Measurements from ENCODE around the gene AKR1D1.
"Not testable (repeated sequence)": the region's sequence is repeated elsewhere in the genome, so short reads cannot be mapped to it uniquely, and the experiment has no call there.

The AKR1D1 gene

DNA sequence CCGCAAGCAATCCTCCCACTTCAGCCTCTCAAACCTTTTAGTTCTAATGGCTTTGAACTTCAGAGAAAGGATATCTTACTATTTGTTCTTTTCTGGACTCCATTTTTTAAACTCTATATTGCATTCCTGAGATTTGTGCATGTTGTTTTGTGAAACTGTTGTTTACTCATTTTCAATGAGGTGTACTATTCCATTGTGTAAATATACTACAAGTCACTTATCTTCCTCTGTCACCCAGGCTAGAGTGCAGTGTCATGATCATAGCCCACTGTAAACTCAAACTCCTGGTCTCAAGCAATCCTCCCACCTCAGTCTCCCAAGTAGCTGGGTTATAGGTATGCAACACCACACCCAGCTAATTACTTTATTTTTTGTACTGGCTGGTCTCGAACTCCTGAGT, 31.4 kb upstream of the AKR1D1 start:
- no peaks in the 10 kb centered on the region for H3K9me3 ChIP-seq (ENCODE audit: control insufficient read depth in 2 of 2, low read length in 2 of 2)
- no peak overlapping the region for H3K9ac ChIP-seq (ENCODE audit: low read depth in 1 of 2, low read length in 2 of 2)
- H3K27ac ChIP-seq (ENCODE audit: low read depth in 2 of 2, low read length in 2 of 2): no peak overlapping the region
- H3K27me3 ChIP-seq (ENCODE audit: control insufficient read depth in 2 of 2, insufficient read depth in 2 of 2, low read length in 2 of 2): no peaks in the 10 kb centered on the region
- no peaks in the 10 kb centered on the region for H3K36me3 ChIP-seq (ENCODE audit: control insufficient read depth in 2 of 2, insufficient read depth in 2 of 2, low read length in 2 of 2)
- no peaks in the 10 kb centered on the region for H3K4me1 ChIP-seq (ENCODE audit: control insufficient read depth in 2 of 2, insufficient read depth in 2 of 2, low read length in 2 of 2)
- H3K4me3 ChIP-seq (ENCODE audit: low read length in 2 of 2): no peak overlapping the region

DNA sequence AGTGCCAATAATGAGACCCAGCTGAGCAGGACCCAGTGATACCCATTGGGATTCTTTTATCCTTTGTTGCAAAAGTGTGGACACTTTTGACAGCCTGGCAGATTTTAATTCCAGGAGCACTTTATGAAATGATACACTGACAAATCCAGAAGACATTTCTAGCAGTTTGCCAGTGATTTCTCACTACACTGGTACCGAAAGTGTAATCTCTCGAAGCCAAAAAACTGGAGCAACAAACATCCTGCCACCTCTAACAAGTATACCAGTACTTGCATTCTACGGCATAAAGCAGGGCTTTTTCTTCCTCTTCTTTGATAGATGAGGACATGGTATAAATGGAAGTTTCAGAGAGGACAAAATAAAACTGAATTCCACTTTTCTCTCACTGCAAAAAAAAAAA, 28.4 kb upstream of the AKR1D1 start:
- H3K36me3 ChIP-seq (ENCODE audit: control insufficient read depth in 2 of 2, insufficient read depth in 2 of 2, low read length in 2 of 2): no peaks in the 10 kb centered on the region

DNA sequence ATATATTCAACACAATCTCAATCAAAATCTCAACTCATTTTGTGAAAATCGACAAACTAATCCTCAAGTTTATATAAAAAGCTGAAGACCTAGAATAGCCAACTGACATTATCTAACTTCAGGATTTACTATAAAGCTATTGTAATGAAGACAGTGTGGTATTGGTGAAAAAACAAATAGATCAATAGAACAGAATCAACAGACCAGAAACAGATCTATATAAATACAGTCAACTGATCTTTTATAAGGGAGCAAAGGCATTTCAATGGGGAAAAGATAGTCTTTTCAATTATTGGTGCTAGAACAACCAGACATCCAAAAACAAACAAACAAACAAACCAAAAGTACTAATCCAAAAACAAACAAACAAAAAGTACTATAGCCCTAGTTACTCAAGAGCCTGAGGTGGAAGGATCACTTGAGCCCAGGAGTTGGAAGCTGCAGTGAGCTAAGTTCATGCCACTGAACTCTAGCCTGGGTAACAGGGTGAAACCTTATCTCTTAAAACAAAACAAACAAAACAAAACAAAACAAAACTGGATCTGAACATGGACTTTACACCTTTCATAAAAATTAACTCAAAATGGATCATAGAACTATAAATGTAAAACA, 26.6 kb upstream of the AKR1D1 start:
- Histone ChIP-seq H3K4me3 (ENCODE audit: low read length in 2 of 2) (no peak overlapping the region), H3K9ac (ENCODE audit: low read depth in 1 of 2, low read length in 2 of 2) (no peak overlapping the region), H3K27me3 (ENCODE audit: control insufficient read depth in 2 of 2, insufficient read depth in 2 of 2, low read length in 2 of 2) (no peaks in the 10 kb centered on the region), H3K36me3 (ENCODE audit: control insufficient read depth in 2 of 2, insufficient read depth in 2 of 2, low read length in 2 of 2) (no peaks in the 10 kb centered on the region), H3K27ac (ENCODE audit: low read depth in 2 of 2, low read length in 2 of 2) (no peak overlapping the region), H3K9me3 (ENCODE audit: control insufficient read depth in 2 of 2, low read length in 2 of 2) (no peaks in the 10 kb centered on the region), H3K4me1 (ENCODE audit: control insufficient read depth in 2 of 2, insufficient read depth in 2 of 2, low read length in 2 of 2) (no peaks in the 10 kb centered on the region)

More for the DNA sequence above, 28.4 kb upstream of the AKR1D1 start:
- H3K9ac ChIP-seq (ENCODE audit: low read depth in 1 of 2, low read length in 2 of 2): no peak overlapping the region
- no peaks in the 10 kb centered on the region for H3K4me1 ChIP-seq (ENCODE audit: control insufficient read depth in 2 of 2, insufficient read depth in 2 of 2, low read length in 2 of 2)
- H3K27ac ChIP-seq (ENCODE audit: low read depth in 2 of 2, low read length in 2 of 2): no peak overlapping the region
- no peaks in the 10 kb centered on the region for H3K9me3 ChIP-seq (ENCODE audit: control insufficient read depth in 2 of 2, low read length in 2 of 2)
- no peaks in the 10 kb centered on the region for H3K27me3 ChIP-seq (ENCODE audit: control insufficient read depth in 2 of 2, insufficient read depth in 2 of 2, low read length in 2 of 2)
- H3K4me3 ChIP-seq (ENCODE audit: low read length in 2 of 2): no peak overlapping the region

DNA sequence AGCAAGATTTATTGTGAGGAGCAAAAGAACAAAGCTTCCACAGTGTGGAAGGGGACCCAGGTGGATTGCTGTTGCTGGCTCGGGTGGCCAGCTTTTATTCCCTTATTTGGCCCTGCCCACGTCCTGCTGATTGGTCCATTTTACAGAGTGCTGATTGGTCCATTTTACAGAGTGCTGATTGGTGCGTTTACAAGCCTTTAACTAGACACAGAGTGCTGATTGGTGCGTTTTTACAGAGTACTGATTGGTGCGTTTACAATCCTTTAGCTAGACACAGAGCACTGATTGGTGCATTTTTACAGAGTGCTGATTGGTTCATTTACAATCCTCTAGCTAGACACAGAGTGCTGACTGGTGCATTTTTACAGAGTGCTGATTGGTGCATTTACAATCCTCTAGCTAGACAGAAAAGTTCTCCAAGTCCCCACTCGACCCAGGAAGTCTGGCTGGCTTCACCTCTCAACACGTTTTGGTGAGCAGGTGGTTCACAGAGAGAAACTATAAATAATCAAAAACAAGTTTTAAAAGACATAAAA, 24.5 kb upstream of the AKR1D1 start:
- not testable (repeated sequence) for H3K9me3 ChIP-seq (ENCODE audit: control insufficient read depth in 2 of 2, low read length in 2 of 2); H3K36me3 ChIP-seq (ENCODE audit: control insufficient read depth in 2 of 2, insufficient read depth in 2 of 2, low read length in 2 of 2)

DNA sequence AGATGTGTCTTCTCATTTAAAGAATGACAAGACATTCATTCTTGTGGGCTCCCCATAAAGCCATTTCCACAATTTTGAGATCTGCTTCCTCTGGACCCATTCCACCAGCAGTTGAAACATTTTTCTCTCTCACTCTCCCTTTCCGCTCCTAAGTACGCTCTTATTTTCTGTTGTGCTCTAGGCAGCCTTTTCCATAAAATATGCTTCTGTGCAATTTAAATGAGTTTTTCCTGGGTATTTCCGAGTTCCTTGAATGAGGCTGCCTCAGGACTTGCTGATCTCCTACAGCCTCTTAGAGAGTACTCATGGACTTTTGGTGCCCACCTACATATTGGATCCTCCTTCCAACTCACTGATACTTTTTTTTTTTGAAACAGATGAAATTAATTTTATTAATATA, 23.6 kb upstream of the AKR1D1 start:
- Histone ChIP-seq H3K27me3 (ENCODE audit: control insufficient read depth in 2 of 2, insufficient read depth in 2 of 2, low read length in 2 of 2) (no peaks in the 10 kb centered on the region), H3K4me1 (ENCODE audit: control insufficient read depth in 2 of 2, insufficient read depth in 2 of 2, low read length in 2 of 2) (no peaks in the 10 kb centered on the region), H3K9me3 (ENCODE audit: control insufficient read depth in 2 of 2, low read length in 2 of 2) (no peaks in the 10 kb centered on the region), H3K4me3 (ENCODE audit: low read length in 2 of 2) (no peak overlapping the region), H3K27ac (ENCODE audit: low read depth in 2 of 2, low read length in 2 of 2) (no peak overlapping the region), H3K9ac (ENCODE audit: low read depth in 1 of 2, low read length in 2 of 2) (no peak overlapping the region), H3K36me3 (ENCODE audit: control insufficient read depth in 2 of 2, insufficient read depth in 2 of 2, low read length in 2 of 2) (no peaks in the 10 kb centered on the region)

More for the DNA sequence above, 24.5 kb upstream of the AKR1D1 start:
- not testable (repeated sequence) for H3K27me3 ChIP-seq (ENCODE audit: control insufficient read depth in 2 of 2, insufficient read depth in 2 of 2, low read length in 2 of 2); H3K9ac ChIP-seq (ENCODE audit: low read depth in 1 of 2, low read length in 2 of 2); H3K4me1 ChIP-seq (ENCODE audit: control insufficient read depth in 2 of 2, insufficient read depth in 2 of 2, low read length in 2 of 2); H3K27ac ChIP-seq (ENCODE audit: low read depth in 2 of 2, low read length in 2 of 2); H3K4me3 ChIP-seq (ENCODE audit: low read length in 2 of 2)

DNA sequence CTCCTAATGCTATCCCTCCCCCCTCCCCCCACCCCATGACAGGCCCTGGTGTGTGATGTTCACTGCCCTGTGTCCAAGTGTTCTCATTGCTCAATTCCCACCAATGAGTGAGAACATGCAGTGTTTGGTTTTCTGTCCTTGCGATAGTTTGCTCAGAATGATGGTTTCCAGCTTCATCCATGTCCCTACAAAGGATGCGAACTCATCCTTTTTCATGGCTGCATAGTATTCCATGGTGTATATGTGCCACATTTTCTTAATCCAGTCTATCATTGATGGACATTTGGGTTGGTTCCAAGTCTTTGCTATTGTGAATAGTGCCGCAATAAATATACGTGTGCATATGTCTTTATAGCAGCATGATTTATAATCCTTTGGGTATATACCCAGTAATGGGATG, 20.6 kb upstream of the AKR1D1 start:
- H3K9me3 ChIP-seq (ENCODE audit: control insufficient read depth in 2 of 2, low read length in 2 of 2); H3K36me3 ChIP-seq (ENCODE audit: control insufficient read depth in 2 of 2, insufficient read depth in 2 of 2, low read length in 2 of 2); H3K27me3 ChIP-seq (ENCODE audit: control insufficient read depth in 2 of 2, insufficient read depth in 2 of 2, low read length in 2 of 2); H3K27ac ChIP-seq (ENCODE audit: low read depth in 2 of 2, low read length in 2 of 2); H3K9ac ChIP-seq (ENCODE audit: low read depth in 1 of 2, low read length in 2 of 2); H3K4me3 ChIP-seq (ENCODE audit: low read length in 2 of 2); H3K4me1 ChIP-seq (ENCODE audit: control insufficient read depth in 2 of 2, insufficient read depth in 2 of 2, low read length in 2 of 2): not testable (repeated sequence)

DNA sequence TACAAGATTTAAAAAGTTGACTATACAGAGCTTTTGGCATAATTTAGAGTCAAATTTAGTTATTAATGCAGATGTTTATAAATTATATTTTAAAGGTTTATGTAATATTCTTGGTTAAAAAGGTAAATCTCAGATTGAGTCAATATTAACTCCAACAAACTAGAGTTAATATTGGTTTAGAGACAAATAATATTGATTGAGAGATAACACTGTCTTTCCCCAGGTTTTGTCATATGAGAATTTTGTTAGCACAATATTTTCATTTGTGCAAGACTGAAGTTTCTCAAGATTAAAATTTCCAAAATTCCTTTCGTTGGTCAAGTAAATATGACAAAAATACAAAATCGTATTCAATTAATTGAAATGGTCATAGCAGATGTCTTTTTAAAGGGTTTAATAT, 12.9 kb upstream of the AKR1D1 start:
- Histone ChIP-seq H3K27me3 (ENCODE audit: control insufficient read depth in 2 of 2, insufficient read depth in 2 of 2, low read length in 2 of 2) (no peaks in the 10 kb centered on the region), H3K9ac (ENCODE audit: low read depth in 1 of 2, low read length in 2 of 2) (no peak overlapping the region), H3K4me1 (ENCODE audit: control insufficient read depth in 2 of 2, insufficient read depth in 2 of 2, low read length in 2 of 2) (no peaks in the 10 kb centered on the region), H3K36me3 (ENCODE audit: control insufficient read depth in 2 of 2, insufficient read depth in 2 of 2, low read length in 2 of 2) (no peaks in the 10 kb centered on the region), H3K27ac (ENCODE audit: low read depth in 2 of 2, low read length in 2 of 2) (no peak overlapping the region), H3K4me3 (ENCODE audit: low read length in 2 of 2) (no peak overlapping the region), H3K9me3 (ENCODE audit: control insufficient read depth in 2 of 2, low read length in 2 of 2) (no peaks in the 10 kb centered on the region)

DNA sequence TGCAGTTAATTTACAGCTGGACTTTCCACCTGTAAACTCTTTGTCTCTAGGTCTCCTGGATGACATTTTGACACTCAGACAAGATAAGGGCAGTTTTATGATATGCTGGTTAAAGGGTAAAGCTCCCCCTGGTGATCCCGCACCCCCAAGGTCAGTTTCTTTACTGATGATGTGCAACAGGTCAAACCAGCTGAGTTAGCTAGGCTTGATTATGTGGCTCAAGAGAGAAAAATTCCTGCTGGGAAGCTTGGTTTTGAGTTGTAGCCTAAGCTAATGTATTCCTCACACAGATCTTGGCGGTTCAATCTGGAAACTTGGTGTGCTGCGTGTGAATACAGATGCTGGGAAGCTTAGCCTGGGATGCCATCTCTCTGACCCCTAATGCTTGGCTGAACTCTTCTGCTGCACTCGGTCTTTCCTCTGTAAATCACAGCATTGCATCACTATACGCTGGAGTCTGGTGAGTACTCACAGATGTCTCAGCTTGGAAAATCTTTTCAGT, 11.4 kb upstream of the AKR1D1 start:
- Histone ChIP-seq H3K9ac (ENCODE audit: low read depth in 1 of 2, low read length in 2 of 2) (no peak overlapping the region), H3K4me1 (ENCODE audit: control insufficient read depth in 2 of 2, insufficient read depth in 2 of 2, low read length in 2 of 2) (no peaks in the 10 kb centered on the region), H3K27ac (ENCODE audit: low read depth in 2 of 2, low read length in 2 of 2) (no peak overlapping the region)

DNA sequence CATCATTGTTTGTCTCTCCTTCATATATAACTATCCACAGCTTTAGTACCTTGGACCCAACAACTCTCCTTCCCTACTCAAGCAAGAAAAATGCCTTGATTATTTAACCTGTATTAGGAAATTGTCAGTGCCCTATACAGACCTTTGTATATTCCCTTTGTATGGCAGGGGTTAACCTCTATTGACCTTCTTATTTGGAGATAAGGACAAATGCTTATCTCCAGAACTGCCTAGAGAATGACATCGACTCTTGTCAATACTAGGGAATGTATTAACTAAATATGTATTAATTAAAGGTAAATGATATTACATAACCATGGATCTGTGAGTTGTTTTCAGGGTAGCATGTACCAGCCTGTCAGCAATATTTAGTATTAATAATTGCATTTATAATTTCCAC, 10.4 kb upstream of the AKR1D1 start:
- Histone ChIP-seq H3K9me3 (ENCODE audit: control insufficient read depth in 2 of 2, low read length in 2 of 2) (no peaks in the 10 kb centered on the region), H3K27me3 (ENCODE audit: control insufficient read depth in 2 of 2, insufficient read depth in 2 of 2, low read length in 2 of 2) (no peaks in the 10 kb centered on the region), H3K36me3 (ENCODE audit: control insufficient read depth in 2 of 2, insufficient read depth in 2 of 2, low read length in 2 of 2) (no peaks in the 10 kb centered on the region), H3K27ac (ENCODE audit: low read depth in 2 of 2, low read length in 2 of 2) (no peak overlapping the region), H3K4me3 (ENCODE audit: low read length in 2 of 2) (no peak overlapping the region), H3K4me1 (ENCODE audit: control insufficient read depth in 2 of 2, insufficient read depth in 2 of 2, low read length in 2 of 2) (no peaks in the 10 kb centered on the region), H3K9ac (ENCODE audit: low read depth in 1 of 2, low read length in 2 of 2) (no peak overlapping the region)

More for the DNA sequence above, 11.4 kb upstream of the AKR1D1 start:
- Histone ChIP-seq H3K36me3 (ENCODE audit: control insufficient read depth in 2 of 2, insufficient read depth in 2 of 2, low read length in 2 of 2) (no peaks in the 10 kb centered on the region), H3K27me3 (ENCODE audit: control insufficient read depth in 2 of 2, insufficient read depth in 2 of 2, low read length in 2 of 2) (no peaks in the 10 kb centered on the region), H3K9me3 (ENCODE audit: control insufficient read depth in 2 of 2, low read length in 2 of 2) (no peaks in the 10 kb centered on the region), H3K4me3 (ENCODE audit: low read length in 2 of 2) (no peak overlapping the region)

DNA sequence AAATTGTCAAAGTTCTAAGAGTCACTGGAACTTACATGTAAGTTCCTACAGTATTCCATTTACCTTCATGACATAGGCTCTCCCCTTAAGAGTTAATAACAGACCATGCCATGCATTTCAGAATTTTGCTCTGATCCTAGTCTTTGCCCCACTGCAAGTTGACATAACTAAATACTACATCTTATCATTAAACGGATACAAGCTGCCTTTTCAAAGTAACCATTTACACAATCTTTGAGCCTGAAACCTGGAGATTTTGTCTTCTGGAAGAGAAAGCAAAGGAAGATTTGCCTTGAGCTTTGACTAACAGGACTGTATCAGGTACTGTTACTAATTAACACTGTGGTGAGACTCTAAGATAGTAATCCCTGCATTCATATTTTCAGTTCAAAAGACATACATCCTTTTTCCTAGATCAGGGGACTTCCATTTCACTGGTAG, 9.3 kb upstream of the AKR1D1 start:
- H3K27me3 ChIP-seq (ENCODE audit: control insufficient read depth in 2 of 2, insufficient read depth in 2 of 2, low read length in 2 of 2): no peaks in the 10 kb centered on the region
- no peak overlapping the region for H3K27ac ChIP-seq (ENCODE audit: low read depth in 2 of 2, low read length in 2 of 2)
- H3K4me3 ChIP-seq (ENCODE audit: low read length in 2 of 2): no peak overlapping the region
- no peak overlapping the region for H3K9ac ChIP-seq (ENCODE audit: low read depth in 1 of 2, low read length in 2 of 2)
- H3K4me1 ChIP-seq (ENCODE audit: control insufficient read depth in 2 of 2, insufficient read depth in 2 of 2, low read length in 2 of 2): no peaks in the 10 kb centered on the region
- H3K9me3 ChIP-seq (ENCODE audit: control insufficient read depth in 2 of 2, low read length in 2 of 2): no peaks in the 10 kb centered on the region
- H3K36me3 ChIP-seq (ENCODE audit: control insufficient read depth in 2 of 2, insufficient read depth in 2 of 2, low read length in 2 of 2): no peaks in the 10 kb centered on the region

All from mucosa of rectum (tissue), 2 donors.